Activated naive CD4-positive, alpha-beta T cell treated with anti-CD3 and anti-CD28 coated beads for 36 hours (primary cell): Measurements from ENCODE around the gene GALNT6. TPM values are rescaled to one million over a fixed set of nuclear protein-coding genes. Genes with fewer than 3 reads are reported as not detected.

ENCODE experiments used
- CTCF ChIA-PET: fragments of 350-600 bp; sonication (Branson Sonifier 250); formaldehyde crosslinking; loops from one replicate; lab custom pipeline; 2021; ENCODE audit warnings: antibody characterized with exemption; lab: Charles Lee
- DNase-seq: peaks from one replicate; pipeline ENCODE4 v3.0.0-alpha.2; 2020
- H3K27ac Mint-ChIP-seq: one replicate; pipeline ENCODE4 v1.8.0; 2021; ENCODE audit warnings: mild to moderate bottlenecking, mixed read lengths
- H3K27me3 Mint-ChIP-seq: one replicate; pipeline ENCODE4 v1.8.0; 2021; ENCODE audit warnings: low read depth, mixed read lengths
- H3K36me3 Mint-ChIP-seq: one replicate; pipeline ENCODE4 v1.8.0; 2021; ENCODE audit warnings: low read depth, mixed read lengths
- H3K4me1 Mint-ChIP-seq: one replicate; pipeline ENCODE4 v1.8.0; 2021; ENCODE audit warnings: low read depth, mixed read lengths
- H3K4me3 Mint-ChIP-seq: one replicate; pipeline ENCODE4 v1.8.0; 2021; ENCODE audit warnings: mild to moderate bottlenecking, moderate library complexity, mixed read lengths
- H3K9me3 Mint-ChIP-seq: one replicate; pipeline ENCODE4 v1.8.0; 2021; ENCODE audit warnings: mixed read lengths
- intact Hi-C: fragments of 100-400 bp; cut with micrococcal nuclease; formaldehyde crosslinking; loops from one replicate; pipeline ENCODE4 v1.15.1; 2023
- total RNA-seq, 2 experiments: library from RNA; stranded (reverse); gene quantifications; one replicate each; pipeline ENCODE4 v1.2.3, GENCODE V29; 2021

Gene GALNT6
- total RNA-seq, 2 experiments from 2014 or later: 5.1 to 5.4 TPM

- peak; percentile 69 for DNase-seq
- no peaks in the 10 kb centered on the region for H3K27me3 Mint-ChIP-seq
- H3K4me1 Mint-ChIP-seq: peaks cover 13% of the 10 kb centered on the region
- no peaks in the 10 kb centered on the region for H3K36me3 Mint-ChIP-seq
- no peak overlapping the region for H3K27ac Mint-ChIP-seq
- no peak overlapping the region for H3K4me3 Mint-ChIP-seq
- no peaks in the 10 kb centered on the region for H3K9me3 Mint-ChIP-seq
- CTCF ChIA-PET: interaction anchor here (0.5 to 9.3 kb wide), 29 partner anchors 9 to 497 kb away, joined by 3 to 142 read pairs (median 3); no protein-coding TSS in a partner anchor
- intact Hi-C loops: loop anchor here (1.0 to 5.0 kb wide), 5 partner anchors 111 to 454 kb away; partner anchors contain the start of gene SCN8A
These were observed 30.2 kb upstream of the GALNT6 start for GRCh38 chr12:51421266-51421884.

GRCh38 chr12:51419425-51420193 lies 28.4 kb upstream of the GALNT6 start:
- Mint-ChIP-seq H3K27ac (no peak overlapping the region), H3K9me3 (no peaks in the 10 kb centered on the region), H3K4me3 (no peak overlapping the region), H3K27me3 (no peaks in the 10 kb centered on the region), H3K36me3 (no peaks in the 10 kb centered on the region), H3K4me1 (peaks cover 9% of the 10 kb centered on the region)
- intact Hi-C loops: loop anchor here (2.0 to 5.0 kb wide), 3 partner anchors 51 to 395 kb away; partner anchors contain the start of gene SCN8A
- DNase-seq: no peak
- CTCF ChIA-PET: interaction anchor here (0.9 to 9.3 kb wide), 11 partner anchors 10 to 259 kb away, joined by 3 to 142 read pairs (median 3); no protein-coding TSS in a partner anchor

DNA sequence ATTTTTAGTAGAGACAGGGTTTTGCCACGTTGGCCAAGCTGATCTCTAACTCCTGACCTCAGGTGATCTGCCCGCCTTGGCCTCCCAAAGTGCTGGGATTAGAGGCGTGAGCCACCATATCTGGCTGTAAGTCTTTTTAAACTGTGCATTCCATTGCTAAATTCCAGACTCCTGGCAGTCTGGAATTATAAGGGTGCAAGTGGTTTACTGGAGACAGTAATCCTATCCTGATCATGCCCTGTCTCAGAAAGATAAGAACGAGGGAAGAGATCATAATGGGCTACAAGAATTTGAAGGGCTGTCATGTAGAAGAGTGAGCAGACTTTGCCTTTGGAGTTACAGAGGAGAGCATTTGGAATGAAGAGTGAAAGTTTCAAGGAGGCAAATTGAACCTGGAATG lies 26.6 kb upstream of the GALNT6 start:
- H3K27me3 Mint-ChIP-seq: no peaks in the 10 kb centered on the region
- H3K27ac Mint-ChIP-seq: no peak overlapping the region
- no peaks in the 10 kb centered on the region for H3K9me3 Mint-ChIP-seq
- CTCF ChIA-PET: interaction anchor here (1.1 to 9.3 kb wide), 2 partner anchors 41 to 114 kb away, joined by 6 to 142 read pairs; no protein-coding TSS in a partner anchor
- no peak overlapping the region for H3K4me3 Mint-ChIP-seq
- no peaks in the 10 kb centered on the region for H3K36me3 Mint-ChIP-seq
- peaks cover 5% of the 10 kb centered on the region for H3K4me1 Mint-ChIP-seq
- DNase-seq: no peak
- intact Hi-C loops: loop anchor here (2.0 kb wide), 1 partner anchor 49 kb away; no protein-coding TSS in a partner anchor

GRCh38 chr12:51415931-51416330 lies 24.7 kb upstream of the GALNT6 start:
- Mint-ChIP-seq H3K4me1 (peaks cover 5% of the 10 kb centered on the region), H3K9me3 (no peaks in the 10 kb centered on the region), H3K27me3 (no peaks in the 10 kb centered on the region), H3K36me3 (no peaks in the 10 kb centered on the region), H3K4me3 (no peak overlapping the region), H3K27ac (no peak overlapping the region)
- no peak for DNase-seq
- intact Hi-C loops: no loop called here
- CTCF ChIA-PET: interaction anchor here (9.3 kb wide), 1 partner anchor 116 kb away, joined by 142 read pairs; no protein-coding TSS in a partner anchor

DNA sequence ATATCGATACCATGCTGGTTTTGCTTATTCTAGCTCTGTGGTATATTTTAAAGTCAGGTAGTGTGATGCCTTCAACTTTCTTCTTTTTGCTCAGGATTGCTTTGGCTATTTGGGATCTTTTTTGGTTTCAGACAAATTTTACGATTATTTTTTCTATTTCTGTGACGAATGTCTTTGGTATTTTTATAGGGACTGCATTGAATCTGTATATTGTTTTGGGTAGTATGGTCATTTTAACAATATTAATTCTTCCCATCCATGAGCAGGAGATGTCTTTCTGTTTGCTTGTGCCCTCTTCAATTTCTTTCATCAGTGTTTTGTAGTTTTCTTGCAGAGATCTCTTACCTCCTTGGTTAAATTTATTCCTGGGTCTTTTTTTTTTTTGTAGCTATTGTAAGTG lies 22.6 kb upstream of the GALNT6 start:
- Mint-ChIP-seq H3K27me3 (no peaks in the 10 kb centered on the region), H3K27ac (no peak overlapping the region), H3K4me1 (no peaks in the 10 kb centered on the region), H3K36me3 (no peaks in the 10 kb centered on the region), H3K9me3 (no peaks in the 10 kb centered on the region), H3K4me3 (no peak overlapping the region)
- CTCF ChIA-PET: interaction anchor here (0.6 kb wide), 1 partner anchor 588 kb away, joined by 3 read pairs; no protein-coding TSS in a partner anchor
- intact Hi-C loops: no loop called here
- DNase-seq: no peak

DNA sequence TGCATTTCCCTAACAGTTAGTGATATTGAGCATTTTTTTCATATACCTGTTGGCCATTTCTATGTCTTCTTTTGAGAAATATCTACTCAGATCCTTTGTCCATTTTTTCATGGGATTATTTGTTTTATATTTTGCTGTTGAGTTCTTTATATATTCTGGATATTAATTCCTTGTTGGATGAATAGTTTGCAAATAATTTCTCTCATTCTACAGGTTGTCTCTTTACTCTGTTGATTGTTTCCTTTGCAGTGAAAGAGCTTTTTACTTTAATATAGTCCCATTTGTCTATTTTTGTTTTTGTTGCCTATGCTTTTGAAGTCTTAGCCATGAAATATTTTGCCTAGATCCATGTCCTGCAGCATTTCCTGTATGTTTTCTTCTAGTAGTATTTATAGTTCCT lies 21.9 kb upstream of the GALNT6 start:
- H3K4me3 Mint-ChIP-seq: no peak overlapping the region
- no peak overlapping the region for H3K27ac Mint-ChIP-seq
- no peaks in the 10 kb centered on the region for H3K27me3 Mint-ChIP-seq
- no peaks in the 10 kb centered on the region for H3K36me3 Mint-ChIP-seq
- CTCF ChIA-PET: interaction anchor here (0.8 kb wide), 1 partner anchor 8 kb away, joined by 4 read pairs; no protein-coding TSS in a partner anchor
- no peaks in the 10 kb centered on the region for H3K4me1 Mint-ChIP-seq
- intact Hi-C loops: no loop called here
- H3K9me3 Mint-ChIP-seq: no peaks in the 10 kb centered on the region
- DNase-seq: no peak

DNA sequence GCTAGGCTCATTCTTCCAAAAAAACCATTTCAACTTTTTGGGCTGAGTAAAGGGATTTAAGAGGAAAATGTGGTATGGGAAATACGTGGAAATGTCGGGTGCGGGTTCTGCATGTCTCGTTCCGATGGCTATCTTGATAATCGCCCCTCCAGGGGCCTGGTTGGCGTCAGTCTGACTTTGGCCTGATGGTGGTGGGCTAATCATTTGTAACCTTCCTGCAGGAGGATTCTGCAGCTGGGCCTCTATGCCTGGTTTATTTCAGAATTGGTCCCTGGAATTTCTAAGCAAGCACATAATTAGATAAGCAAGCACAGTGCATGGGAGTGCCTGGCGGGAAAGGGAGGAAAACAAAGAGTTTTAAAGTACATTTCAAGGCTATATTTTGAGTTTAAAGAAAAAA lies 18.6 kb upstream of the GALNT6 start:
- intact Hi-C loops: no loop called here
- no peaks in the 10 kb centered on the region for H3K4me1 Mint-ChIP-seq
- no peaks in the 10 kb centered on the region for H3K9me3 Mint-ChIP-seq
- DNase-seq: no peak
- H3K27ac Mint-ChIP-seq: no peak overlapping the region
- CTCF ChIA-PET: interaction anchor here (0.7 kb wide), 1 partner anchor 581 kb away, joined by 3 read pairs; no protein-coding TSS in a partner anchor
- no peak overlapping the region for H3K4me3 Mint-ChIP-seq
- H3K36me3 Mint-ChIP-seq: no peaks in the 10 kb centered on the region
- no peaks in the 10 kb centered on the region for H3K27me3 Mint-ChIP-seq

- no peaks in the 10 kb centered on the region for H3K36me3 Mint-ChIP-seq
- no peaks in the 10 kb centered on the region for H3K4me1 Mint-ChIP-seq
- H3K9me3 Mint-ChIP-seq: no peaks in the 10 kb centered on the region
- CTCF ChIA-PET: no interaction called here
- no peak overlapping the region for H3K4me3 Mint-ChIP-seq
- no peak overlapping the region for H3K27ac Mint-ChIP-seq
- no peaks in the 10 kb centered on the region for H3K27me3 Mint-ChIP-seq
- intact Hi-C loops: no loop called here
- DNase-seq: no peak
These were observed 16.4 kb upstream of the GALNT6 start for GRCh38 chr12:51407604-51408003.

GRCh38 chr12:51406859-51407258 lies 15.7 kb upstream of the GALNT6 start:
- H3K9me3 Mint-ChIP-seq: no peaks in the 10 kb centered on the region
- no peak overlapping the region for H3K27ac Mint-ChIP-seq
- H3K4me1 Mint-ChIP-seq: no peaks in the 10 kb centered on the region
- CTCF ChIA-PET: no interaction called here
- no peak overlapping the region for H3K4me3 Mint-ChIP-seq
- intact Hi-C loops: no loop called here
- no peak for DNase-seq
- H3K27me3 Mint-ChIP-seq: no peaks in the 10 kb centered on the region
- H3K36me3 Mint-ChIP-seq: no peaks in the 10 kb centered on the region

GRCh38 chr12:51406290-51406689 lies 15.1 kb upstream of the GALNT6 start:
- no peak for DNase-seq
- H3K27ac Mint-ChIP-seq: no peak overlapping the region
- H3K4me3 Mint-ChIP-seq: no peak overlapping the region
- H3K4me1 Mint-ChIP-seq: no peaks in the 10 kb centered on the region
- CTCF ChIA-PET: no interaction called here
- no peaks in the 10 kb centered on the region for H3K27me3 Mint-ChIP-seq
- H3K36me3 Mint-ChIP-seq: no peaks in the 10 kb centered on the region
- intact Hi-C loops: no loop called here
- no peaks in the 10 kb centered on the region for H3K9me3 Mint-ChIP-seq

GRCh38 chr12:51405801-51406207 lies 14.6 kb upstream of the GALNT6 start:
- no peak for DNase-seq
- H3K9me3 Mint-ChIP-seq: no peaks in the 10 kb centered on the region
- no peak overlapping the region for H3K27ac Mint-ChIP-seq
- intact Hi-C loops: no loop called here
- H3K4me1 Mint-ChIP-seq: no peaks in the 10 kb centered on the region
- H3K36me3 Mint-ChIP-seq: no peaks in the 10 kb centered on the region
- no peak overlapping the region for H3K4me3 Mint-ChIP-seq
- no peaks in the 10 kb centered on the region for H3K27me3 Mint-ChIP-seq
- CTCF ChIA-PET: no interaction called here

- Mint-ChIP-seq H3K9me3 (no peaks in the 10 kb centered on the region), H3K27me3 (no peaks in the 10 kb centered on the region), H3K36me3 (no peaks in the 10 kb centered on the region), H3K27ac (no peak overlapping the region), H3K4me3 (no peak overlapping the region), H3K4me1 (no peaks in the 10 kb centered on the region)
- DNase-seq: no peak
- intact Hi-C loops: no loop called here
- CTCF ChIA-PET: no interaction called here
These were observed 13.4 kb upstream of the GALNT6 start for GRCh38 chr12:51404627-51405026.
